ENCODE data around the gene DAAM2. TPM values are rescaled to one million over a fixed set of nuclear protein-coding genes. Genes with fewer than 3 reads are reported as not detected.

The DAAM2 gene
- total and polyA plus RNA-seq, 2 donors = 1.1 to 4.2 TPM

GRCh38 chr6:39917329-39917728 is 125.2 kb downstream of the DAAM2 start:
- Histone ChIP-seq H3K9me3 (ENCODE audit: control insufficient read depth in 2 of 2, insufficient read depth in 1 of 2, low read length in 1 of 2) (no peaks in the 10 kb centered on the region), H3K36me3 (ENCODE audit: control insufficient read depth in 2 of 2, insufficient read depth in 2 of 2, low read length in 1 of 2) (peaks cover 0 to 3% of the 10 kb centered on the region in 2 donors), H3K4me1 (ENCODE audit: control insufficient read depth in 2 of 2, insufficient read depth in 2 of 2, low read length in 2 of 2) (peaks cover 7 to 9% of the 10 kb centered on the region in 2 donors), H3K4me3 (ENCODE audit: low read length in 2 of 2) (no peak overlapping the region), H3K27ac (ENCODE audit: low read depth in 1 of 2, low read length in 1 of 2) (no peak overlapping the region), H3K27me3 (ENCODE audit: control insufficient read depth in 2 of 2, insufficient read depth in 1 of 2, low read length in 1 of 2) (no peaks in the 10 kb centered on the region)
- no peak for DNase-seq (ENCODE audit: low read depth in 6 of 9, low spot score in 9 of 9)
- WGBS = 96% methylated on average over 4 of the region's 4 CpGs

GRCh38 chr6:39917981-39918380 is 125.8 kb downstream of the DAAM2 start:
- H3K4me1 ChIP-seq (ENCODE audit: control insufficient read depth in 2 of 2, insufficient read depth in 2 of 2, low read length in 2 of 2) = peaks cover 13 to 15% of the 10 kb centered on the region in 2 donors
- no peak overlapping the region for H3K27ac ChIP-seq (ENCODE audit: low read depth in 1 of 2, low read length in 1 of 2)
- peaks cover 0 to 3% of the 10 kb centered on the region in 2 donors for H3K36me3 ChIP-seq (ENCODE audit: control insufficient read depth in 2 of 2, insufficient read depth in 2 of 2, low read length in 1 of 2)
- H3K27me3 ChIP-seq (ENCODE audit: control insufficient read depth in 2 of 2, insufficient read depth in 1 of 2, low read length in 1 of 2) = no peaks in the 10 kb centered on the region
- H3K9me3 ChIP-seq (ENCODE audit: control insufficient read depth in 2 of 2, insufficient read depth in 1 of 2, low read length in 1 of 2) = peaks cover 0 to 4% of the 10 kb centered on the region in 2 donors
- 94% methylated on average over 3 of the region's 3 CpGs for WGBS
- DNase-seq (ENCODE audit: low read depth in 6 of 9, low spot score in 9 of 9) = no peak
- no peak overlapping the region for H3K4me3 ChIP-seq (ENCODE audit: low read length in 2 of 2)

- peaks cover 0 to 4% of the 10 kb centered on the region in 2 donors for H3K9me3 ChIP-seq (ENCODE audit: control insufficient read depth in 2 of 2, insufficient read depth in 1 of 2, low read length in 1 of 2)
- 96% methylated on average over 5 of the region's 5 CpGs for WGBS
- H3K36me3 ChIP-seq (ENCODE audit: control insufficient read depth in 2 of 2, insufficient read depth in 2 of 2, low read length in 1 of 2) = peaks cover 0 to 3% of the 10 kb centered on the region in 2 donors
- no peak overlapping the region for H3K27ac ChIP-seq (ENCODE audit: low read depth in 1 of 2, low read length in 1 of 2)
- no peak for DNase-seq (ENCODE audit: low read depth in 6 of 9, low spot score in 9 of 9)
- no peaks in the 10 kb centered on the region for H3K27me3 ChIP-seq (ENCODE audit: control insufficient read depth in 2 of 2, insufficient read depth in 1 of 2, low read length in 1 of 2)
- no peak overlapping the region for H3K4me3 ChIP-seq (ENCODE audit: low read length in 2 of 2)
- peaks cover 22 to 23% of the 10 kb centered on the region in 2 donors for H3K4me1 ChIP-seq (ENCODE audit: control insufficient read depth in 2 of 2, insufficient read depth in 2 of 2, low read length in 2 of 2)
Observed at GRCh38 chr6:39918831-39919230, 126.7 kb downstream of the DAAM2 start.

GRCh38 chr6:39920157-39920556 is 128.0 kb downstream of the DAAM2 start:
- Histone ChIP-seq H3K36me3 (ENCODE audit: control insufficient read depth in 2 of 2, insufficient read depth in 2 of 2, low read length in 1 of 2) (peaks cover 0 to 3% of the 10 kb centered on the region in 2 donors), H3K4me1 (ENCODE audit: control insufficient read depth in 2 of 2, insufficient read depth in 2 of 2, low read length in 2 of 2) (peaks cover 26 to 30% of the 10 kb centered on the region in 2 donors), H3K9me3 (ENCODE audit: control insufficient read depth in 2 of 2, insufficient read depth in 1 of 2, low read length in 1 of 2) (peaks cover 0 to 4% of the 10 kb centered on the region in 2 donors), H3K27ac (ENCODE audit: low read depth in 1 of 2, low read length in 1 of 2) (no peak overlapping the region), H3K4me3 (ENCODE audit: low read length in 2 of 2) (no peak overlapping the region), H3K27me3 (ENCODE audit: control insufficient read depth in 2 of 2, insufficient read depth in 1 of 2, low read length in 1 of 2) (no peaks in the 10 kb centered on the region)
- WGBS = 98% methylated on average over 3 of the region's 3 CpGs
- no peak for DNase-seq (ENCODE audit: low read depth in 6 of 9, low spot score in 9 of 9)

GRCh38 chr6:39922821-39923220 is 130.6 kb downstream of the DAAM2 start:
- no peaks in the 10 kb centered on the region for H3K27me3 ChIP-seq (ENCODE audit: control insufficient read depth in 2 of 2, insufficient read depth in 1 of 2, low read length in 1 of 2)
- peaks cover 26 to 30% of the 10 kb centered on the region in 2 donors for H3K4me1 ChIP-seq (ENCODE audit: control insufficient read depth in 2 of 2, insufficient read depth in 2 of 2, low read length in 2 of 2)
- no peak overlapping the region for H3K4me3 ChIP-seq (ENCODE audit: low read length in 2 of 2)
- DNase-seq (ENCODE audit: low read depth in 6 of 9, low spot score in 9 of 9) = peak in 8 of 9 donors; percentile 40 to 84 (median 58)
- peaks cover 0 to 4% of the 10 kb centered on the region in 2 donors for H3K9me3 ChIP-seq (ENCODE audit: control insufficient read depth in 2 of 2, insufficient read depth in 1 of 2, low read length in 1 of 2)
- peak overlapping the region; percentile 77 to 82 for H3K27ac ChIP-seq (ENCODE audit: low read depth in 1 of 2, low read length in 1 of 2)
- no peaks in the 10 kb centered on the region for H3K36me3 ChIP-seq (ENCODE audit: control insufficient read depth in 2 of 2, insufficient read depth in 2 of 2, low read length in 1 of 2)
- WGBS = 24% methylated on average over 5 of the region's 5 CpGs

GRCh38 chr6:39923394-39923793 is 131.2 kb downstream of the DAAM2 start:
- peaks cover 0 to 4% of the 10 kb centered on the region in 2 donors for H3K9me3 ChIP-seq (ENCODE audit: control insufficient read depth in 2 of 2, insufficient read depth in 1 of 2, low read length in 1 of 2)
- no peaks in the 10 kb centered on the region for H3K36me3 ChIP-seq (ENCODE audit: control insufficient read depth in 2 of 2, insufficient read depth in 2 of 2, low read length in 1 of 2)
- H3K4me1 ChIP-seq (ENCODE audit: control insufficient read depth in 2 of 2, insufficient read depth in 2 of 2, low read length in 2 of 2) = peaks cover 26 to 28% of the 10 kb centered on the region in 2 donors
- peak overlapping the region; percentile 77 to 82 for H3K27ac ChIP-seq (ENCODE audit: low read depth in 1 of 2, low read length in 1 of 2)
- DNase-seq (ENCODE audit: low read depth in 6 of 9, low spot score in 9 of 9) = peak in 3 of 9 donors; percentile 17 to 56 (median 32)
- H3K27me3 ChIP-seq (ENCODE audit: control insufficient read depth in 2 of 2, insufficient read depth in 1 of 2, low read length in 1 of 2) = no peaks in the 10 kb centered on the region
- WGBS = 60% methylated on average over 5 of the region's 5 CpGs
- H3K4me3 ChIP-seq (ENCODE audit: low read length in 2 of 2) = no peak overlapping the region

- Histone ChIP-seq H3K4me3 (ENCODE audit: low read length in 2 of 2) (no peak overlapping the region), H3K9me3 (ENCODE audit: control insufficient read depth in 2 of 2, insufficient read depth in 1 of 2, low read length in 1 of 2) (peaks cover 0 to 4% of the 10 kb centered on the region in 2 donors), H3K27ac (ENCODE audit: low read depth in 1 of 2, low read length in 1 of 2) (peak overlapping the region; percentile 3 to 77), H3K4me1 (ENCODE audit: control insufficient read depth in 2 of 2, insufficient read depth in 2 of 2, low read length in 2 of 2) (peaks cover 26 to 28% of the 10 kb centered on the region in 2 donors), H3K27me3 (ENCODE audit: control insufficient read depth in 2 of 2, insufficient read depth in 1 of 2, low read length in 1 of 2) (no peaks in the 10 kb centered on the region), H3K36me3 (ENCODE audit: control insufficient read depth in 2 of 2, insufficient read depth in 2 of 2, low read length in 1 of 2) (no peaks in the 10 kb centered on the region)
- DNase-seq (ENCODE audit: low read depth in 6 of 9, low spot score in 9 of 9) = peak in 1 of 9 donors; percentile 20
- 59% methylated on average over 6 of the region's 6 CpGs for WGBS
Observed at GRCh38 chr6:39923861-39924260, 131.7 kb downstream of the DAAM2 start.

- Histone ChIP-seq H3K27me3 (ENCODE audit: control insufficient read depth in 2 of 2, insufficient read depth in 1 of 2, low read length in 1 of 2) (no peaks in the 10 kb centered on the region), H3K36me3 (ENCODE audit: control insufficient read depth in 2 of 2, insufficient read depth in 2 of 2, low read length in 1 of 2) (no peaks in the 10 kb centered on the region), H3K27ac (ENCODE audit: low read depth in 1 of 2, low read length in 1 of 2) (no peak overlapping the region), H3K9me3 (ENCODE audit: control insufficient read depth in 2 of 2, insufficient read depth in 1 of 2, low read length in 1 of 2) (peaks cover 0 to 4% of the 10 kb centered on the region in 2 donors), H3K4me1 (ENCODE audit: control insufficient read depth in 2 of 2, insufficient read depth in 2 of 2, low read length in 2 of 2) (peaks cover 29 to 30% of the 10 kb centered on the region in 2 donors), H3K4me3 (ENCODE audit: low read length in 2 of 2) (no peak overlapping the region)
- 92% methylated on average over 6 of the region's 6 CpGs for WGBS
- no peak for DNase-seq (ENCODE audit: low read depth in 6 of 9, low spot score in 9 of 9)
Observed at GRCh38 chr6:39924283-39924682, 132.1 kb downstream of the DAAM2 start.

GRCh38 chr6:39925191-39925930 is 133.2 kb downstream of the DAAM2 start:
- H3K36me3 ChIP-seq (ENCODE audit: control insufficient read depth in 2 of 2, insufficient read depth in 2 of 2, low read length in 1 of 2) = no peaks in the 10 kb centered on the region
- H3K27ac ChIP-seq (ENCODE audit: low read depth in 1 of 2, low read length in 1 of 2) = no peak overlapping the region
- H3K4me3 ChIP-seq (ENCODE audit: low read length in 2 of 2) = no peak overlapping the region
- DNase-seq (ENCODE audit: low read depth in 6 of 9, low spot score in 9 of 9) = no peak
- peaks cover 0 to 4% of the 10 kb centered on the region in 2 donors for H3K9me3 ChIP-seq (ENCODE audit: control insufficient read depth in 2 of 2, insufficient read depth in 1 of 2, low read length in 1 of 2)
- H3K27me3 ChIP-seq (ENCODE audit: control insufficient read depth in 2 of 2, insufficient read depth in 1 of 2, low read length in 1 of 2) = no peaks in the 10 kb centered on the region
- 98% methylated on average over 22 of the region's 22 CpGs for WGBS
- peaks cover 30 to 32% of the 10 kb centered on the region in 2 donors for H3K4me1 ChIP-seq (ENCODE audit: control insufficient read depth in 2 of 2, insufficient read depth in 2 of 2, low read length in 2 of 2)

Data from thymus (tissue), 11 donors.